ENCODE measurements around the gene TARS2.

DNA sequence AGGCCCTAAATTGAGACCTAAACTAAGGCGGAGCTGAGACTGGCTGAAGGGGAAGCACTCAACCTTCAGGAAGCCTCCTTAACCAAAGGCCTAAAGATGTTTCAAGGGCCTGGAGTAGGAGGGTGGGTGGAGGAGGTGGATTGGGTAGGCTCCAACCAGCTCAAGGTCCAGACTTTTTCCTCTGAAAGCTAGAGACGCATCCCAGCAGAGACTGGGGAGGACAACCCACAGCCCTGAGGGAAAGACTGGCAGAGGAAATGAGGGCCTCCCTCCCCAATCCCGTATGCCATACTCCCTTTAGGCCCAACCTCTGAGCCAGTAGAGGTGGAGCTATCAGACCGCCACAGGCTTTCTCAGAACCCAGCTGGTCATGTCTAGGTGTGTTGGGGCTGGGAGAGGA, 21.8 kb downstream of the TARS2 start:
- no peak for TF ChIP-seq POLR2A (IDR thresholded peaks at IDR 0.05)
- TF ChIP-seq, protein P1, sequence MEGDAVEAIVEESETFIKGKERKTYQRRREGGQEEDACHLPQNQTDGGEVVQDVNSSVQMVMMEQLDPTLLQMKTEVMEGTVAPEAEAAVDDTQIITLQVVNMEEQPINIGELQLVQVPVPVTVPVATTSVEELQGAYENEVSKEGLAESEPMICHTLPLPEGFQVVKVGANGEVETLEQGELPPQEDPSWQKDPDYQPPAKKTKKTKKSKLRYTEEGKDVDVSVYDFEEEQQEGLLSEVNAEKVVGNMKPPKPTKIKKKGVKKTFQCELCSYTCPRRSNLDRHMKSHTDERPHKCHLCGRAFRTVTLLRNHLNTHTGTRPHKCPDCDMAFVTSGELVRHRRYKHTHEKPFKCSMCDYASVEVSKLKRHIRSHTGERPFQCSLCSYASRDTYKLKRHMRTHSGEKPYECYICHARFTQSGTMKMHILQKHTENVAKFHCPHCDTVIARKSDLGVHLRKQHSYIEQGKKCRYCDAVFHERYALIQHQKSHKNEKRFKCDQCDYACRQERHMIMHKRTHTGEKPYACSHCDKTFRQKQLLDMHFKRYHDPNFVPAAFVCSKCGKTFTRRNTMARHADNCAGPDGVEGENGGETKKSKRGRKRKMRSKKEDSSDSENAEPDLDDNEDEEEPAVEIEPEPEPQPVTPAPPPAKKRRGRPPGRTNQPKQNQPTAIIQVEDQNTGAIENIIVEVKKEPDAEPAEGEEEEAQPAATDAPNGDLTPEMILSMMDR (IDR thresholded peaks at IDR 0.05): no peak

Data from testis (tissue), 2 donors.